ENCODE data around the gene LIMS1.

GRCh38 chr2:108630567-108631405 lies 96.5 kb downstream of the LIMS1 start:
- no peak for TF ChIP-seq CTCF (conservative IDR thresholded peaks at IDR 0.05; ENCODE audit: low read depth in 2 of 2)
- TF ChIP-seq EZH2 (IDR thresholded peaks at IDR 0.05; ENCODE audit: low read depth, unreplicated experiment), result no peak
- no peak for TF ChIP-seq POLR2AphosphoS5 (IDR thresholded peaks at IDR 0.05; ENCODE audit: low read depth)
- no peak for TF ChIP-seq EZH2phosphoT487 (IDR thresholded peaks at IDR 0.05; ENCODE audit: unreplicated experiment)
- no peak for TF ChIP-seq CREB1 (CRISPR knock-in tag; IDR thresholded peaks at IDR 0.05; ENCODE audit: low read depth)
- no peak for TF ChIP-seq NANOG (IDR thresholded peaks at IDR 0.05; ENCODE audit: borderline replicate concordance)
- TF ChIP-seq REST (IDR thresholded peaks at IDR 0.05; ENCODE audit: unreplicated experiment), result no peak

Data from GM23338 (cell line).